Adrenal gland (tissue), 5 donors: ENCODE data around the gene PDS5A.

Source experiments
- CTCF ChIP-seq, 6 experiments: fragments of 450-650 bp in 4 of 6; fragments of 200-600 bp in 2 of 6; sonication (generic) in 1 of 6; IDR thresholded peaks; 1 replicate in 5 of 6; 2 replicates in 1 of 6; pipeline versions ENCODE4 v1.5.1 to v1.8.0; 2016 to 2021; ENCODE audit warnings: antibody characterized with exemption in 6 of 6, mild to moderate bottlenecking in 2 of 6, moderate library complexity in 1 of 6
- POLR2A ChIP-seq, 2 donors: fragments of 450-650 bp; IDR thresholded peaks; one replicate each; pipeline ENCODE4 v1.6.1; 2017; ENCODE audit warnings: antibody characterized with exemption in 2 of 2, mild to moderate bottlenecking in 2 of 2, moderate library complexity in 1 of 2
- donor health status: DM: no; HTN: no; CAD: no.

GRCh38 chr4:39814403-39815185, 163.1 kb downstream of the PDS5A start:
- TF ChIP-seq CTCF (IDR thresholded peaks at IDR 0.05) (no peak), POLR2A (IDR thresholded peaks at IDR 0.05) (no peak)
